Subcutaneous adipose tissue (tissue), 4 donors: ENCODE measurements around the gene SLC7A8. TPM values are rescaled to one million over a fixed set of nuclear protein-coding genes. Genes with fewer than 3 reads are reported as not detected.

Experiments used
- CTCF ChIP-seq: fragments of 450-650 bp; IDR thresholded peaks from one replicate; pipeline ENCODE4 v1.5.1; 2016; ENCODE audit warnings: low read depth, mild to moderate bottlenecking, control low read depth, antibody characterized with exemption, moderate library complexity
- total RNA-seq, 4 donors: library from RNA; depleted of rRNA; stranded (reverse); fragments of >200 nt; gene quantifications; one replicate each; pipeline ENCODE4 v1.1.0, GENCODE V29; 2016

The SLC7A8 gene
- total RNA-seq, 4 donors from 2014 or later: 45.7 to 83.8 (median 61.4) TPM

- no peak for TF ChIP-seq CTCF
Observed at GRCh38 chr14:23142826-23143225, 40.6 kb downstream of the SLC7A8 start.

- TF ChIP-seq CTCF: no peak
Observed at GRCh38 chr14:23141706-23142444, 41.6 kb downstream of the SLC7A8 start.

GRCh38 chr14:23140371-23140770 is 43.1 kb downstream of the SLC7A8 start:
- no peak for TF ChIP-seq CTCF

GRCh38 chr14:23139874-23140273 is 43.6 kb downstream of the SLC7A8 start:
- TF ChIP-seq CTCF: no peak

GRCh38 chr14:23137813-23138535 is 45.5 kb downstream of the SLC7A8 start:
- no peak for TF ChIP-seq CTCF

- TF ChIP-seq CTCF: no peak
Observed at GRCh38 chr14:23137192-23137812, 46.2 kb downstream of the SLC7A8 start.

GRCh38 chr14:23136566-23137133 is 46.8 kb downstream of the SLC7A8 start:
- TF ChIP-seq CTCF: no peak
